ENCODE measurements around the gene POFUT2. TPM values are rescaled to one million over a fixed set of nuclear protein-coding genes. Genes with fewer than 3 reads are reported as not detected.

POFUT2 gene
- total RNA-seq, 4 donors from 2014 or later = 17.5 to 48.9 (median 19.8) TPM

GRCh38 chr21:45231705-45232104 is 56.0 kb downstream of the POFUT2 start:
- TF ChIP-seq CTCF (IDR thresholded peaks at IDR 0.05) = no peak
- no peak for ATAC-seq (ENCODE audit: low FRiP score)

GRCh38 chr21:45228656-45229240 is 58.9 kb downstream of the POFUT2 start:
- ATAC-seq (ENCODE audit: low FRiP score) (peak; percentile 7), DNase-seq (ENCODE audit: low spot score) (no peak)
- no peak for TF ChIP-seq CTCF (IDR thresholded peaks at IDR 0.05)

More at GRCh38 chr21:45231705-45232104, 56.0 kb downstream of the POFUT2 start:
- no peak for DNase-seq (ENCODE audit: low spot score)

GRCh38 chr21:45228171-45228641 is 59.5 kb downstream of the POFUT2 start:
- TF ChIP-seq CTCF (IDR thresholded peaks at IDR 0.05) = no peak
- DNase-seq (ENCODE audit: low spot score) (no peak), ATAC-seq (ENCODE audit: low FRiP score) (peak; percentile 84)

DNA sequence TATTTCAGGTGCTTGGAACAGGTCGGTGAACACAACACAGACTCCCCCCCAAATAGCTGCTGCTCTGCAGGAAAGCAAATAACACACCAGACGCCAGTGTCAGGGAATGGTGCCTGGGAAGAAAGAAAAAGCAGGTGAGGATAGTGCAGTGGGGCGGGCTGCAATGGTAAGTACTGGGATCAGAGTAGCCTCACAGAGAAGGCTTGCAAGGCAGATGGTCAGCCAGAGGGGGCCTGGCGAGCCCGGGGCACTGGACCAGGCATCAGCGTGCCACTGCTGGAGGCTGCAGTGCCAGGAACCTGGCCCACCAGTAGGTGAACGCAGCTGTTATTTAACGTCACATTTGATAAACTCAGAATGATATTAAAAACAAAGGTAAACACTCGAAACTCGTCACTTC is 60.0 kb downstream of the POFUT2 start:
- no peak for TF ChIP-seq CTCF (IDR thresholded peaks at IDR 0.05)
- ATAC-seq (ENCODE audit: low FRiP score) (no peak), DNase-seq (ENCODE audit: low spot score) (no peak)

DNA sequence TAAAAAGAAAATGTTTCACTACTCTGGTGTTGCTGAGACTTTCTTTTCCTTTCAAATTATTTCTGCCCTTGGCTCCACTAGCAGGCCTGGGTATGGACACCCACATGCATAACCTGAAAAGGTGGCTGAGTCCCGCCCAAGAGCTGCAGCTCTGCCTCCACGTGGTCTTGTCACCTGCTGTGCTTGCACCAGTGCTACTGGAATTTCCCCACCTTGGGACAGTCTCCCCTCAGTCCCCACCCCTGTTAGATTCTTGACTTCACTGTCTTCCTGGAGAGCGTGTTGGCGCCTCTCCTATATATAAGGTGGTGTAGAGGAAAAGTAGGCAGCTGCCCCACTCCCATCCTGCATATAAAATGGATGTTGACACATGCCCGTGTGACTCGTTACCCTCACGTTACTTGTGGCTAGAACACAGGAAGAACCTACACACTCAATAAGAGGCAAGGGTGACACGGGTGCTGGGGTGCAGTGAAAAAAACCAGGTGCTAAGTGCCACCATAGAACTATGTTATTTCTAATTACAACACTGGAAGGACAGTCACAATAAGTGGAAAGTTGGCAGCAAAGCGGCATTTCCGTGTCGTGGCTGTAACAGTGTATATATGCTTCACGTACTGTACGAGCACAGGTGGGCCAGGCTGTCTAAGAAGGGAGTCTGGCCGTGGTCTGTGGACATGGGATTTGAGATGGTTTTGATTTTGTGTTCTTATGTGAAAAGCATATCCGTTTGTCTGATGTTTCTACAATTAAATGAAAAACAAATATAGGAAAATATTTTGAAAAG is 61.0 kb downstream of the POFUT2 start:
- no peak for DNase-seq (ENCODE audit: low spot score)
- TF ChIP-seq CTCF (IDR thresholded peaks at IDR 0.05) = no peak
- no peak for ATAC-seq (ENCODE audit: low FRiP score)

DNA sequence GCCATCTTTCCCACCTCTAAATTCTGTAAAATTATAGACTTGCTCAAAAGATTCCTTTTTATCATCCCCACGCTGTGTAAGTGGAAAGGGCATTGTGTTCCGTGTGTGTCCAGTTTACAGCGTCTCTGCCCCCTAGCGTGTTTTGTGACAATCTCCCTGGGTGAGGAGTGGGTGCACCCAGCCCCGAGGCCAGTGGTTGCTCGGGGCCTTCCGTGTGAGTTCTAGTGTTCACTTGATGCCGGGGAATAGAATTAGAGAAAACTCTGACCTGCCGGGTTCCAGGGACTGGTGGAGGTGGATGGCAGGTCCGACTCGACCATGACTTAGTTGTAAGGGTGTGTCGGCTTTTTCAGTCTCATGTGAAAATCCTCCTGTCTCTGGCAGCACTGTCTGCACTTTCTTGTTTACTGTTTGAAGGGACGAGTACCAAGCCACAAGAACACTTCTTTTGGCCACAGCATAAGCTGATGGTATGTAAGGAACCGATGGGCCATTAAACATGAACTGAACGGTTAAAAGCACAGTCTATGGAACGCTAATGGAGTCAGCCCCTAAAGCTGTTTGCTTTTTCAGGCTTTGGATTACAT is 61.9 kb downstream of the POFUT2 start:
- DNase-seq (ENCODE audit: low spot score) = no peak
- ATAC-seq (ENCODE audit: low FRiP score) = no peak
- no peak for TF ChIP-seq CTCF (IDR thresholded peaks at IDR 0.05)
